ENCODE results near the gene TMEM107.

TMEM107 gene

DNA sequence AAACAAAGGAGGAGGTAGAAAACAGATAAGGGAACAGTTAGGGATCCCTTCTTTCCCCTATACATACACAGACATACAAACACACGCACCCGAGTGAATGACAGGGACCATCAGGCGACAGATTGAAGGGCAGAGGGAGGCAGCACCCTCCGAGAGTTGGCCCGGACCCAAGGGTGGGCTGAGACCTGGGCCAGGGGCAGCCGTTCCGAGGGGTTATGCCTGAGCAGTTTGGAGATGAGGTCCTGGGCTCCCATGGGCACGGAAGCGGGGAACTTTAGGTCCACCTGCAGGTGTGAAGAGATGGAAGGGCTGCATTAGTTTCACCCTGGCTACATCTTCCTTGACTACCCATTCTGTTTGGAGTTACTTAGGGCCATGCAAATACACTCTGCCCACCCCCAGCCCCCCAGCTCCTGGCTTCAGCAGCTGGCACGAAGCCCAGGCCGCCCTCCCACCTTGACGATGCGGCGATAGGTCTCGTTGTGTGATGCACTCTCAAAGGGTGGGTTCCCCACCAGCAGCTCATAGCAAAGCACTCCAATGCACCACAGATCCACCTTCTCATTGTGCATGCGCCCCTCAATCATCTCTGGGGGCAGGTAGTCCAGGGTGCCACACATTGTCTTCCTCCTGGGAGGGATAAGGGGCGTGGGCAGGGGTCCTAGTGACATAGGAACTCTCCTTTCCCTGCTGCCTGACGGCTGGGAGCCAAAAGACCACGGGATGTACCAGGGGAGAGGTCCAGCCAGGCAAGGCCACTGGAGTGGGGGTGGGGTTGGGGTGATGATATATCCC, 28.8 kb upstream of the TMEM107 start:
- peak overlapping the region; percentile 10 for H3K9ac ChIP-seq (ENCODE audit: insufficient read length, low read depth)
- TF ChIP-seq ZNF274 (IDR thresholded peaks at IDR 0.05; ENCODE audit: low read depth, low read length) (no peak), YY1 (IDR thresholded peaks at IDR 0.05; ENCODE audit: insufficient read depth, insufficient read length) (no peak), SUZ12 (IDR thresholded peaks at IDR 0.05; ENCODE audit: extremely low read depth, insufficient read depth, insufficient read length) (no peak)
- H3K27me3 ChIP-seq (ENCODE audit: insufficient read depth, insufficient read length): no peaks in the 10 kb centered on the region
- no peak overlapping the region for H3K4me3 ChIP-seq (ENCODE audit: insufficient read length, low read depth)
- H3K9me3 ChIP-seq (ENCODE audit: insufficient read depth, low read length): no peaks in the 10 kb centered on the region
- H3K36me3 ChIP-seq (ENCODE audit: insufficient read depth, insufficient read length, low read length): peaks cover 71% of the 10 kb centered on the region
- DNase-seq (ENCODE audit: low read depth, low spot score): no peak
- H3K4me1 ChIP-seq (ENCODE audit: insufficient read depth, insufficient read length): peaks cover 4% of the 10 kb centered on the region

DNA sequence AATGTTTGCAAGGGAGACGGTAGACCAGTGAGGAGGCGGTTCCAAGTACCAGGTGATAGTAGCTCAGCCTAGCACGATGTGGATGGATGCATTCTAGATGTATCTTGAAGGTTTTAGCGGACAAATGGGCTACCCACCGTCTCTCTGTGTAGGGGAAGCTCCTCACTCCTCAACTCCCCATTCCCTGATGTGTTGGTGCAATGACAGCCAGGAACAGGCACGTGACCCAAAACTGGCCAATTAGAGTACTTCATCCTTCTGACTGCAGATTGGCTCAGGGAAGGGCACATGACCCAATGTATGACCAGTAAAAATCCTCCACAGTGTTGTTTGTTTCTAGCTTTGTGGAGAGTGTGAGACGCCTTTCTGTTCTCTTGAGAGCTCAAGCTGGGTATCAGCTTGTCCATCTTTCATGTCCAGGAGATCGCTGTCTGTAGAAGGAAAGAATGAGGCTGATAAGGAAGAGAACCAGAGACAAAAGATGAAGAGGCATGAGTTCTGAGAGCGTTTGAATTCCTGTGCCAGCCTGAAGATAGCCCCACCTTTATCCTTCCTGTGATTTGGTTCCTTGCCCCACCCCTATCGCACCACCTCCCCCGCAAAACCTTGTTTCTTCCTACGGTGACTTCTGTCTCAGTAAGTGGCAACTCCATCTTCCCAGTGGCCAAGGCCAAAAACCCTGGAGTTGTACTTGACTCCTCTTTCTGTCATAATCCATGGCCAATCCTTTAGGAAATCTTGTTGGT, 16.1 kb upstream of the TMEM107 start:
- Histone ChIP-seq H3K27me3 (ENCODE audit: insufficient read depth, insufficient read length) (peaks cover 9% of the 10 kb centered on the region), H3K4me3 (ENCODE audit: insufficient read length, low read depth) (no peak overlapping the region), H3K9me3 (ENCODE audit: insufficient read depth, low read length) (no peaks in the 10 kb centered on the region), H3K4me1 (ENCODE audit: insufficient read depth, insufficient read length) (peaks cover 10% of the 10 kb centered on the region), H3K36me3 (ENCODE audit: insufficient read depth, insufficient read length, low read length) (peaks cover 11% of the 10 kb centered on the region), H3K9ac (ENCODE audit: insufficient read length, low read depth) (no peak overlapping the region)
- no peak for DNase-seq (ENCODE audit: low read depth, low spot score)
- TF ChIP-seq SUZ12 (IDR thresholded peaks at IDR 0.05; ENCODE audit: extremely low read depth, insufficient read depth, insufficient read length) (no peak), YY1 (IDR thresholded peaks at IDR 0.05; ENCODE audit: insufficient read depth, insufficient read length) (no peak), ZNF274 (IDR thresholded peaks at IDR 0.05; ENCODE audit: low read depth, low read length) (no peak)

DNA sequence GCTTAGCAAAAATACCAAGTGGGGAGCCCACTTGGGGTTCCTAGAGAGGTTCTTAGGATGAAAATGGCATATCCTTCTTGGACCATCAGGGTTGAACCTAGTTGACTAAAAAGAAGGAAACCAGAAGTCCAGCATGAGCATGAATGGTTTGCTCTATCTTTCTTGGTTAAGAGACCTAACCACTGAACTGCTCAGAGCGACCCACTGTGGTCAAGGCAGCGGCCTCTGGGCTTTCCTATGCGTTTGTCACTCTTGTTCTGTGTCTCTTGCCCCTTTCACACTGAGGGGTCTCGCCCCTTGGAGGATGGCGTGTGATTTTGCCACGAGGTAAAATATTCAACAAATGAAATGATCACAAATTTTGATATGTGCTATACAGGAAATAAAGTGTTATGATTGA, 14.3 kb upstream of the TMEM107 start:
- Histone ChIP-seq H3K4me3 (ENCODE audit: insufficient read length, low read depth) (no peak overlapping the region), H3K36me3 (ENCODE audit: insufficient read depth, insufficient read length, low read length) (peaks cover 11% of the 10 kb centered on the region), H3K4me1 (ENCODE audit: insufficient read depth, insufficient read length) (peaks cover 10% of the 10 kb centered on the region), H3K9ac (ENCODE audit: insufficient read length, low read depth) (peak overlapping the region; percentile 50), H3K27me3 (ENCODE audit: insufficient read depth, insufficient read length) (peaks cover 9% of the 10 kb centered on the region), H3K9me3 (ENCODE audit: insufficient read depth, low read length) (no peaks in the 10 kb centered on the region)
- DNase-seq (ENCODE audit: low read depth, low spot score): no peak
- no peak for TF ChIP-seq YY1 (IDR thresholded peaks at IDR 0.05; ENCODE audit: insufficient read depth, insufficient read length)

DNA sequence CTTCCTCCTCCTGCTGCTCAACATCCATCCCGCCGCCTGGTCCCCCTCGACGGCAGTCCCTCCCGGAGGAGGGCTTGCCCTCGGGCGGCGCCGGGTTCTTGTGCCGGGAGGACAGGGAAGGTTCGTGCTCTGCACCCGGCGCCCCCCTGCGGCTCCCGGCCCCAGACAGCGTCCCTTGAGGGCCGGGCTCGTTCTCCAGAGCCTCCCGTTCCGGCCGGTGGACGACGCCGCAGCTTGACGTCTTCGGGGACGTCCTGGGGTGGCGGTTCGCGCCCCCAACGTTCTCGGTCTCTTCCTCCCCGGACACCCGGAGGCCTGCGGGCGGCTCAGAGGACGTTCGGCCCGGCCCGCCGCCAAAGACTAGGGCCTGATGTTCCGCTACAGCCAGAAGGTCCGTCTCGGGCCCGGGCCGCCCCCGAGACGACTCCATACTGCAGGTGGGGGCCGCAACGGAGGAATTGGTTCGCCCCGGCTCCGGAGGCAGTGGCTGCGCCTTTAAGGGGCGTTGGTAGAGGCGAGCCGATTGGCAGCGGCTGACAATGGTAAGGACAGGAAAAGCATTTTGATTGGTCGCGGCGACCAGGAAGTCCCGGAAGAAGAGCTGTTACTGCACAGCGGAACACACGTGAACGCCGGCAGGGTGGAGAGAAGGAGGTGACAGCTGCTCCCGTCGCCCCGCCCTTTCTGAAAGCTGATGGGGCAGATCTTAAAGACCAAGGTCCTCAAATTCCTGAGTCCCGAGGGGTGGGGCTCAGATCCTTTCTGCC, 13.7 kb upstream of the TMEM107 start, which contains the start of gene BORCS6:
Gene BORCS6 (minus strand): TSS at position 470 of the 767 bp plus-strand sequence. CDS start 40 bp downstream, at position 430.
- Histone ChIP-seq H3K4me1 (ENCODE audit: insufficient read depth, insufficient read length) (peaks cover 10% of the 10 kb centered on the region), H3K9ac (ENCODE audit: insufficient read length, low read depth) (peak within 1 kb of the TSS; percentile 82), H3K4me3 (ENCODE audit: insufficient read length, low read depth) (peak within 1 kb of the TSS; percentile 69)

DNA sequence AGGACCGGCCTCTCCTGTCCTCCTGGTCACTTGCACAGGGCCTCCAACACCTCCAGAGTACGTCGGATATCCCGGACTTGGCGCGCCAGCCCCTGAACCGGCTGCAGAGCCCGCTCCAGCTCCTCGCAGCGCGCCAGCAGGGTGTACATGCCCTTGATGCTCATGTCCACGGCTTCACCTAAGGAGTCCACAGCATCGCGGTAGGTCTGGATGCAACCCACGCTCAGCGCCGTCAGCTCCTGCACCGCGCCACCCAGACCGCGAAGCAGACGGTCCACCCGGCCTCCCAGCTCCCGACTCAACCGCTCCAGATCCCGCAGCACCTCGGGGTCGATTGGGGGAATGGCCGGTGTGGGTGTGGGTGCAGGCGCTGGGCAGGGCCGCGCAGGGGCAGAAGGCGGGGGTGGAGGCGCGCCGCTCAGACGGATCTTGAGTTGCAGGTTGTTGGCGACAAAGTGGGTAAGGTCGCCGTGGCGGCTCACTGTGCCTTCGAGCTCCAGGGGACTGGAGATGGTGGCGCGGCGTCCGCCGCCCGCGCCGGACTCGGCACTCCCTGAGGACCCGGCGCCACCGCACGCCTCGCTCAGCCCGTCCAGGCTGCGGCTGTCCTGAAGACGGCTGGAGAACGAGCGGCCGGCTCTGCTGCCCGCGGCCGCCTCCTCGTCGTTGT, 13.0 kb upstream of the TMEM107 start:
- TF ChIP-seq ZNF274 (IDR thresholded peaks at IDR 0.05; ENCODE audit: low read depth, low read length): no peak
- TF ChIP-seq SUZ12 (IDR thresholded peaks at IDR 0.05; ENCODE audit: extremely low read depth, insufficient read depth, insufficient read length): no peak
- TF ChIP-seq YY1 (IDR thresholded peaks at IDR 0.05; ENCODE audit: insufficient read depth, insufficient read length): no peak
- Histone ChIP-seq H3K9me3 (ENCODE audit: insufficient read depth, low read length) (no peaks in the 10 kb centered on the region), H3K4me3 (ENCODE audit: insufficient read length, low read depth) (peak overlapping the region; percentile 69), H3K27me3 (ENCODE audit: insufficient read depth, insufficient read length) (peaks cover 9% of the 10 kb centered on the region), H3K9ac (ENCODE audit: insufficient read length, low read depth) (peak overlapping the region; percentile 82), H3K4me1 (ENCODE audit: insufficient read depth, insufficient read length) (peaks cover 10% of the 10 kb centered on the region), H3K36me3 (ENCODE audit: insufficient read depth, insufficient read length, low read length) (peaks cover 11% of the 10 kb centered on the region)
- no peak for DNase-seq (ENCODE audit: low read depth, low spot score)

More for the DNA sequence above, 13.7 kb upstream of the TMEM107 start, which contains the start of gene BORCS6:
- DNase-seq (ENCODE audit: low read depth, low spot score): peak; percentile 91
- peaks cover 9% of the 10 kb centered on the region for H3K27me3 ChIP-seq (ENCODE audit: insufficient read depth, insufficient read length)
- no peaks in the 10 kb centered on the region for H3K9me3 ChIP-seq (ENCODE audit: insufficient read depth, low read length)
- no peak for TF ChIP-seq YY1 (IDR thresholded peaks at IDR 0.05; ENCODE audit: insufficient read depth, insufficient read length)
- no peak for TF ChIP-seq SUZ12 (IDR thresholded peaks at IDR 0.05; ENCODE audit: extremely low read depth, insufficient read depth, insufficient read length)
- TF ChIP-seq ZNF274 (IDR thresholded peaks at IDR 0.05; ENCODE audit: low read depth, low read length): no peak
- peaks cover 11% of the 10 kb centered on the region for H3K36me3 ChIP-seq (ENCODE audit: insufficient read depth, insufficient read length, low read length)

DNA sequence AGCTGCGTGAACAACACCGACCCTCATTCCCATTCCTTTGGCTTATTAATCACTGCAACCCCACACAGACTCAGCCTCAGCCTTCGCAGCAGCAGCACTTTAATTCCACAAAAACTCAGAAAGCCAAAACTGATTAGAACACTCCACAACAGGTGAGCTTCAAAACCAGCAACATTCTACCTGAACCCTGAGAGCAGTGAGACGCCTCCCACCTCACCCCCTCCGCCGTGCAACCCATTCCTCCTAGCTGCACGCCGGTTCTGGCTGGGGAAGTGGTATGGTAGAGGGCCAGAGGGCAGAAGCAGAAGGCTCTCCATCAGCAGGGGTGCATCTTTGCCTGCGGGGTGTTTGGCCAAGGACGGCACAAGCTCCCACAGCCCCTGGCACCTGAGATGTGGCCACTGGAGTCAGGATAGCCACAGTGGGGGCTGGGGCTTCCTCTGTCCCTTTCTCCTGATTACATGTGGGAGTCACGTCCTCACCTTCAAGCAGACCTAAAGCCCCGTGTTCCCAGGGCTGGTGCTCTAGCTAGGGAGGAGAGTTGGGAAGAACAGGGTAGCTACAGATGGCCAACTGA, 12.2 kb upstream of the TMEM107 start:
- Histone ChIP-seq H3K36me3 (ENCODE audit: insufficient read depth, insufficient read length, low read length) (peaks cover 11% of the 10 kb centered on the region), H3K4me3 (ENCODE audit: insufficient read length, low read depth) (peak overlapping the region; percentile 69), H3K27me3 (ENCODE audit: insufficient read depth, insufficient read length) (peaks cover 9% of the 10 kb centered on the region), H3K4me1 (ENCODE audit: insufficient read depth, insufficient read length) (peaks cover 10% of the 10 kb centered on the region), H3K9ac (ENCODE audit: insufficient read length, low read depth) (peak overlapping the region; percentile 82), H3K9me3 (ENCODE audit: insufficient read depth, low read length) (no peaks in the 10 kb centered on the region)
- TF ChIP-seq ZNF274 (IDR thresholded peaks at IDR 0.05; ENCODE audit: low read depth, low read length) (no peak), SUZ12 (IDR thresholded peaks at IDR 0.05; ENCODE audit: extremely low read depth, insufficient read depth, insufficient read length) (no peak)
- no peak for DNase-seq (ENCODE audit: low read depth, low spot score)

Data from NT2/D1 (cell line).